NB4 (cell line): ENCODE results near the gene EXOC6B.

ENCODE experiments used
- MYC ChIP-seq: IDR thresholded peaks from 2 replicates; pipeline ENCODE4 v1.6.1; 2011; ENCODE audit warnings: low read depth, low read length
- POLR2A ChIP-seq: IDR thresholded peaks from 2 replicates; pipeline ENCODE4 v1.6.1; 2011; ENCODE audit warnings: mild to moderate bottlenecking; ENCODE audit not compliant: insufficient read length; ENCODE audit errors: extremely low read depth
- TF ChIP-seq, protein P1 (sequence below): IDR thresholded peaks from one replicate; pipeline ENCODE4 v1.5.1; 2012; ENCODE audit warnings: low read depth, low read length
- TF ChIP-seq, protein P2 (sequence below): IDR thresholded peaks from 2 replicates; pipeline ENCODE4 v1.6.1; 2011; ENCODE audit warnings: low read depth, low read length

DNA sequence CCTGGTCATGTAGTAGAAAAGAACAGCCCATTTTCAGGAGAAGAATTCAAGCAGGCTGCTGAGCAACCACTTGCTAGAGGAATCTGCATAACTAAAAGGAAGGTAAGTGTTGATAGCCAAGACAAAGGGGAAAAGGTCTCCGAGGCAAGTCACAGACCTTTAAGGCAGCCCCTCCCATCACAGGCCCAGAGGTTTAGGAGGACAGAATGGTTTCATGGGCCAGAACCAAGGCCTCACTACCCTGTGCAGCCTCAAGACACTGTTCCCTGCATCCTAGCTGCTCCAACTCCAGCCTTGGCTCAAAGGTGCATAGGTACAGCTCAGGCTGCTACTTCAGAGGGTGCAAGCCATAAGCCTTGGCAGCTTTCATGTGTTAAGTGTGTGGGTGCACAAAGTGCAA, 439.5 kb downstream of the EXOC6B start:
- TF ChIP-seq, protein P1, sequence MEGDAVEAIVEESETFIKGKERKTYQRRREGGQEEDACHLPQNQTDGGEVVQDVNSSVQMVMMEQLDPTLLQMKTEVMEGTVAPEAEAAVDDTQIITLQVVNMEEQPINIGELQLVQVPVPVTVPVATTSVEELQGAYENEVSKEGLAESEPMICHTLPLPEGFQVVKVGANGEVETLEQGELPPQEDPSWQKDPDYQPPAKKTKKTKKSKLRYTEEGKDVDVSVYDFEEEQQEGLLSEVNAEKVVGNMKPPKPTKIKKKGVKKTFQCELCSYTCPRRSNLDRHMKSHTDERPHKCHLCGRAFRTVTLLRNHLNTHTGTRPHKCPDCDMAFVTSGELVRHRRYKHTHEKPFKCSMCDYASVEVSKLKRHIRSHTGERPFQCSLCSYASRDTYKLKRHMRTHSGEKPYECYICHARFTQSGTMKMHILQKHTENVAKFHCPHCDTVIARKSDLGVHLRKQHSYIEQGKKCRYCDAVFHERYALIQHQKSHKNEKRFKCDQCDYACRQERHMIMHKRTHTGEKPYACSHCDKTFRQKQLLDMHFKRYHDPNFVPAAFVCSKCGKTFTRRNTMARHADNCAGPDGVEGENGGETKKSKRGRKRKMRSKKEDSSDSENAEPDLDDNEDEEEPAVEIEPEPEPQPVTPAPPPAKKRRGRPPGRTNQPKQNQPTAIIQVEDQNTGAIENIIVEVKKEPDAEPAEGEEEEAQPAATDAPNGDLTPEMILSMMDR = no peak
- no peak for TF ChIP-seq POLR2A
- TF ChIP-seq MYC = no peak
- TF ChIP-seq, protein P2, sequence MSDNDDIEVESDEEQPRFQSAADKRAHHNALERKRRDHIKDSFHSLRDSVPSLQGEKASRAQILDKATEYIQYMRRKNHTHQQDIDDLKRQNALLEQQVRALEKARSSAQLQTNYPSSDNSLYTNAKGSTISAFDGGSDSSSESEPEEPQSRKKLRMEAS = no peak
